GM23248 (cell line): ENCODE measurements around the gene CCDC194. TPM values are rescaled to one million over a fixed set of nuclear protein-coding genes. Genes with fewer than 3 reads are reported as not detected.

Experiments used
- DNase-seq: peaks from one replicate; pipeline ENCODE4 v3.0.0-alpha.2; 2015
- H2AFZ ChIP-seq: fragments of 200-600 bp; sonication (generic); 2 replicates; pipeline ENCODE4 v1.6.1; 2016; ENCODE audit warnings: antibody characterized with exemption
- H3F3A ChIP-seq: fragments of 200-600 bp; sonication (generic); 2 replicates; pipeline ENCODE4 v1.6.1; 2016; ENCODE audit warnings: mild to moderate bottlenecking, antibody characterized with exemption, mixed run types; ENCODE audit not compliant: insufficient read depth
- H3K27ac ChIP-seq: fragments of 200-600 bp; sonication (generic); 2 replicates; pipeline ENCODE4 v1.5.1; 2016; ENCODE audit warnings: mild to moderate bottlenecking
- H3K27me3 ChIP-seq: fragments of 200-600 bp; sonication (generic); replicated peaks from 2 replicates; pipeline ENCODE4 v1.6.1; 2016; ENCODE audit warnings: mild to moderate bottlenecking; ENCODE audit not compliant: insufficient read depth
- H3K36me3 ChIP-seq: fragments of 200-600 bp; sonication (generic); 2 replicates; pipeline ENCODE4 v1.6.1; 2016; ENCODE audit warnings: low read depth, mild to moderate bottlenecking
- H3K4me1 ChIP-seq: fragments of 200-600 bp; sonication (generic); 2 replicates; pipeline ENCODE4 v1.6.1; 2016; ENCODE audit warnings: mild to moderate bottlenecking; ENCODE audit not compliant: insufficient read depth
- H3K4me2 ChIP-seq: fragments of 200-600 bp; sonication (generic); one replicate; pipeline ENCODE4 v1.6.1; 2016; ENCODE audit warnings: mild to moderate bottlenecking; ENCODE audit not compliant: unreplicated experiment
- H3K4me3 ChIP-seq: fragments of 200-600 bp; sonication (generic); 2 replicates; pipeline ENCODE4 v1.5.1; 2016; ENCODE audit warnings: mild to moderate bottlenecking
- H3K79me2 ChIP-seq: fragments of 200-600 bp; sonication (generic); 2 replicates; pipeline ENCODE4 v1.6.1; 2016; ENCODE audit warnings: mild to moderate bottlenecking; ENCODE audit not compliant: insufficient read depth
- H3K9ac ChIP-seq: fragments of 200-600 bp; sonication (generic); 2 replicates; pipeline ENCODE4 v1.6.1; 2016; ENCODE audit warnings: mild to moderate bottlenecking
- H3K9me2 ChIP-seq: fragments of 200-600 bp; sonication (generic); 2 replicates; pipeline ENCODE4 v1.6.1; 2016; ENCODE audit warnings: mixed run types, mild to moderate bottlenecking, moderate library complexity; ENCODE audit not compliant: insufficient read depth
- H3K9me3 ChIP-seq: fragments of 200-600 bp; sonication (generic); one replicate; pipeline ENCODE4 v1.6.1; 2017; ENCODE audit warnings: low read depth
- H4K20me1 ChIP-seq: fragments of 200-600 bp; sonication (generic); 2 replicates; pipeline ENCODE4 v1.6.0; 2016; ENCODE audit not compliant: insufficient read depth
- EZH2 ChIP-seq: fragments of 200-600 bp; sonication (generic); IDR thresholded peaks from 2 replicates; pipeline ENCODE4 v1.6.1; 2018; ENCODE audit warnings: antibody characterized with exemption, mild to moderate bottlenecking; ENCODE audit not compliant: insufficient read depth, poor library complexity, severe bottlenecking
- EZH2phosphoT487 ChIP-seq: fragments of 200-600 bp; sonication (generic); IDR thresholded peaks from 2 replicates; pipeline ENCODE4 v1.6.1; 2018; ENCODE audit warnings: antibody characterized with exemption, moderate library complexity, mild to moderate bottlenecking, low read depth; ENCODE audit not compliant: insufficient read depth
- whole genome bisulfite sequencing, 2 experiments: methylation state at CpG; one replicate each; pipeline ENCODE4 v1.1.6; 2015 to 2017; ENCODE audit warnings: low lambda C conversion rate in 2 of 2, low coverage in 1 of 2; ENCODE audit errors: missing lambda C conversion rate in 2 of 2; 5-methylcytosine and 5-hydroxymethylcytosine counted together
- in situ Hi-C: fragments of 300-500 bp; cut with MboI; formaldehyde crosslinking; loops from 2 replicates; pipeline ENCODE4 v1.15.0; 2020
- polyA plus RNA-seq: library from polyadenylated mRNA; unstranded; fragments of >200 nt; fragmentation: Nextera tagmentation; extraction: Ambion mirVana; gene quantifications from 2 replicates; pipeline ENCODE4 v1.2.1, GENCODE V29; 2016
- total RNA-seq: library from RNA; depleted of rRNA; stranded (reverse); fragments of >200 nt; shearing (Covaris generic); gene quantifications from 2 replicates; pipeline ENCODE4 v1.2.3, GENCODE V29; 2014

The CCDC194 gene
- total and polyA plus RNA-seq, 2 experiments from 2014 or later: not detected

DNA sequence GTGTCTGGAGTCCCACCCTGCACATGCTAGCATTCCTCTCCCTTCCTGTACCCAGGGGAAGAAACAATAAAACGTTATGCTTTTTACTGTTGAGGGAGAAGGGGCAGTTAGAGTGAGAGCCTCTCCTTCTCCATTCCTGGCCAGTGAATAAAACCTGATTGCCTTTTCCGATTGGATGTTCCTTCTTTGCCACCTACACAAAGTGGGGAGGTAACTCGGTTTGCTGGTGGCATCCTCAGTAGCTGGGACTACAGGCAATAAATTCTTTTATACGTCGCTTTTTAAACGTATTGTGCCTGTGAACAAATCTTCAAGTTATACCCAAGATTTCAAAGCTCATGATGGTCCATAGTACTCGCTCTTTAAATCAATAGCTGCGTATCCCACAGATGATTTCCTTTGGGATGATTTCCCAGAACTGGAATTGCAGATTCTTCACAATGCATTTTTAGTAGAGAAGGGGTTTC lies 25.2 kb upstream of the CCDC194 start:
- Histone ChIP-seq H3K27me3 (no peaks in the 10 kb centered on the region; the same call in 1 of the 2 replicates), H3K4me1 (peaks cover 3% of the 10 kb centered on the region; the same call in 1 of the 2 replicates), H3K9me2 (no peaks in the 10 kb centered on the region), H3K9ac (peak overlapping the region; percentile 79), H3K4me3 (peak overlapping the region; percentile 78), H3K36me3 (no peaks in the 10 kb centered on the region), H3K4me2 (peak overlapping the region; percentile 82), H4K20me1 (no peaks in the 10 kb centered on the region), H3F3A (0 out of 2 replicates have a peak, but pooled peaks cover 8% of the 10 kb centered on the region), H3K79me2 (no peaks in the 10 kb centered on the region), H3K27ac (peak overlapping the region; percentile 85), H2AFZ (peak overlapping the region; percentile 96), H3K9me3 (no peaks in the 10 kb centered on the region)
- TF ChIP-seq EZH2: no peak
- TF ChIP-seq EZH2phosphoT487: no peak
- WGBS, 2 experiments: 23 to 27% methylated on average over 8 of the region's 8 CpGs
- peak; percentile 50 for DNase-seq
- in situ Hi-C loops: no loop called here

DNA sequence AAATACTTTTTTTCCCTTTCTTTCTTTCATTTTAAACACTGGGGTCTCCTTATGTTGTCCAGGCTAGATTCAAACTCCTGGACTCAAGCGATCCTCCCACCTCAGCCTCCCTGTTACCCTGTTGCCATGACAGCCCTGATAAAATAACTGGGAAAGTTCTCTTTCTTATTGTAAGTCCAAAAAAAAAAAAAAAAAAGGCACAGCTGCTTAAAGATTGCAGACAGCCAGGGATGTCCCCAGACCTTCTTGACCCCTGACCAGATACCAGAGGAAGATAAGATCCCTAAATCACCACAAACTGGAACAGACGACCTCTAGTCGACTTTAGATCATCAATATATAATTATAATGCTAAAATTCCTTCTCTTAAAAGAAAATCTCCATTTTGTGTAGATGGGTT lies 24.7 kb upstream of the CCDC194 start:
- Histone ChIP-seq H3K9me2 (no peaks in the 10 kb centered on the region), H4K20me1 (no peaks in the 10 kb centered on the region), H3K9ac (peak overlapping the region; percentile 79), H3F3A (0 out of 2 replicates have a peak, but pooled peaks cover 8% of the 10 kb centered on the region), H2AFZ (peak overlapping the region; percentile 96), H3K4me3 (peak overlapping the region; percentile 78), H3K4me2 (peak overlapping the region; percentile 82), H3K79me2 (no peaks in the 10 kb centered on the region), H3K9me3 (no peaks in the 10 kb centered on the region), H3K36me3 (no peaks in the 10 kb centered on the region), H3K4me1 (peaks cover 3% of the 10 kb centered on the region; the same call in 1 of the 2 replicates), H3K27me3 (no peaks in the 10 kb centered on the region; the same call in 1 of the 2 replicates), H3K27ac (peak overlapping the region; percentile 85)
- in situ Hi-C loops: no loop called here
- TF ChIP-seq EZH2phosphoT487 (no peak), EZH2 (no peak)
- no peak for DNase-seq
- WGBS, 2 experiments: 30 to 41% methylated on average over 3 of the region's 3 CpGs

DNA sequence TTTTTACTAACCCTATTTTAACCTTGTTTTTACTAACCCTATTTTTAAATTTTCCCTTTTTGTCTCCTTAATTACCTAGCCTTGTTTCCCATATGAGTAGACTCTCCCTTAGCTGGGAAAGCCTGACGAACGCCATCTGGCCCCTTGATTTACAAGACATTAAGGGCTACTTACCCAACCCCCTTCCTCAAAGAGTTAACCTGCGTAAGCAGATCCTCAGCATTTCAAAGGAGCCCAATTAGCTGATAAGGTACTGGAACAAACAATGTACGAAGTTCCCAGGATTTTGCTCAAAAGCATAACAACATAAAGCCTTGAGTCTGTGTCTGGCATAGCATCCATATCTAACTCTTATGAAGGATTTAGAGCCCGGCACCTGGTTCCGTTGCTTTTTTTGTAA lies 21.1 kb upstream of the CCDC194 start:
- H3K4me1 ChIP-seq: peaks cover 3% of the 10 kb centered on the region; the same call in 1 of the 2 replicates
- no peaks in the 10 kb centered on the region for H3K9me2 ChIP-seq
- no peaks in the 10 kb centered on the region for H3K79me2 ChIP-seq
- H2AFZ ChIP-seq: peak overlapping the region; percentile 91; the same call in 1 of the 2 replicates
- H3K9me3 ChIP-seq: no peaks in the 10 kb centered on the region
- no peak overlapping the region for H3K27ac ChIP-seq
- H3K4me3 ChIP-seq: no peak overlapping the region
- DNase-seq: no peak
- in situ Hi-C loops: no loop called here
- no peaks in the 10 kb centered on the region for H3K36me3 ChIP-seq
- TF ChIP-seq EZH2 (no peak), EZH2phosphoT487 (no peak)
- H4K20me1 ChIP-seq: no peaks in the 10 kb centered on the region
- no peak overlapping the region for H3K9ac ChIP-seq
- H3K4me2 ChIP-seq: peak overlapping the region; percentile 62
- 69 to 74% methylated on average over 6 of the region's 6 CpGs for WGBS, 2 experiments
- no peaks in the 10 kb centered on the region; the same call in 1 of the 2 replicates for H3K27me3 ChIP-seq
- 0 out of 2 replicates have a peak, but pooled peaks cover 8% of the 10 kb centered on the region for H3F3A ChIP-seq

DNA sequence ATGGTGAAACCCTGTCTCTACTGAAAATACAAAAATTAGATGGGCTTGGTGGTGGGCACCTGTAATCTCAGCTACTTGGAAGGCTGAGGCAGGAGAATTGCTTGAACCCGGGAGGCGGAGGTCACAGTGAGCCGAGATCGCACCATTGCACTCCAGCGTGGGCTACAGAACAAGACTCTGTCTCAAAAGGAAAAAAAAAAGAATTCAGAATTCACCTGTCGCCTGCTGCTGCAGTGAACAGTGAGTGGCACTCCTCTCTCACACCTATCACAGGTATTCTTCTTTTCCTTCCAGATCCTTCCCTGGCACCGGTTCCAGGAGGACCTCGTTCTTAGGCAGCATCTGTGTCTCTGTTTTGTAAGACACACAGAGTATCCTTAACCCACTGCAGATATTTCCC lies 20.1 kb upstream of the CCDC194 start:
- Histone ChIP-seq H3K9me2 (no peaks in the 10 kb centered on the region), H3K4me3 (no peak overlapping the region), H3K9ac (no peak overlapping the region), H3K36me3 (no peaks in the 10 kb centered on the region), H4K20me1 (no peaks in the 10 kb centered on the region), H3K4me2 (no peak overlapping the region), H3K9me3 (no peaks in the 10 kb centered on the region), H3K27me3 (no peaks in the 10 kb centered on the region; the same call in 1 of the 2 replicates), H3F3A (0 out of 2 replicates have a peak, but pooled peaks cover 4% of the 10 kb centered on the region), H3K27ac (no peak overlapping the region), H2AFZ (no peak overlapping the region), H3K4me1 (peaks cover 3% of the 10 kb centered on the region; the same call in 1 of the 2 replicates), H3K79me2 (no peaks in the 10 kb centered on the region)
- in situ Hi-C loops: no loop called here
- TF ChIP-seq EZH2 (no peak), EZH2phosphoT487 (no peak)
- no peak for DNase-seq
- WGBS, 2 experiments: 71 to 78% methylated on average over 8 of the region's 8 CpGs
